ENCODE data around the gene HSPA4L.

HSPA4L gene

DNA sequence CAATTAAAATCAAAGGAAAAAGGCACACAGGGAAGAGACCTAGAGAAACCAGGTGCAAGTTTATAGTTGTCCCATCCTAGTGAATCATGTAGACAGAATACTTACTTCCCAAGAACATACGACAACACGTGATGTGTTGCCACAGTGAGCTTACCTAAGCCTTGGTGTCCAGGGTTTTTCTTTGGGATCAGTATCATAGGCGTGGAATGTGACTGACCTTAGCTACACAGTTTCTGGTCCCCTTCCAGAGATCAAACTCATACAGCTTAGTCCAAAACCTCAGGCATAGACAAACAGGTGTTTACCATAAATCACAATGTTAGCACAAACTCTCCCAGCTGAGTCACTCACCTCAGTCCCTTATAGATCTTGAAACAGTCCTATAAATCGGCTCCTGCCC is 34.2 kb upstream of the HSPA4L start:
- H3K27me3 ChIP-seq (ENCODE audit: insufficient read depth, low read depth, severe bottlenecking), result no peaks in the 10 kb centered on the region
- H3K4me3 ChIP-seq (ENCODE audit: low read depth, low read length), result no peak overlapping the region
- peaks cover 8% of the 10 kb centered on the region for H3K9me3 ChIP-seq (ENCODE audit: severe bottlenecking)
- DNase-seq, result no peak
- H3K36me3 ChIP-seq, result no peaks in the 10 kb centered on the region
- H3K27ac ChIP-seq, result no peak overlapping the region
- no peak for TF ChIP-seq CTCF (IDR thresholded peaks at IDR 0.05; ENCODE audit: low read depth, low read length)

DNA sequence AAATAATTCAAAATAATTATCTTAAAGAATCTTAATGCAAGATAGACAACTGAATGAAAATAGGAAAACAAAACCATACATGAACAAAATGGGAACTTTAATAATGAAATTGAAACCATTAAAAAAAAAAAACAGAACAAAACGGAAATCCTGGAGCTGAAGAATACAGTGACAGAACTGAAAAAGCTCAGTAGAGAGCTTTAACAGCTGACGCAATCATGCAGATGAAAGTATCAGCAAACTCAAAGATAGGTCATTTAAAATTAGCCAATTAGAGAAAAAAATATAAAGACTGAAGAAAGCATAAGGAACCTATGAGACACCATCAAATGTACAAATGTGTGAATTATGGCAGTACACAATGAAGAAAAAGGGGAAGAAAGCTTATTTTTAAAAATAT is 33.2 kb upstream of the HSPA4L start:
- TF ChIP-seq CTCF (IDR thresholded peaks at IDR 0.05; ENCODE audit: low read depth, low read length), result no peak
- Histone ChIP-seq H3K4me3 (ENCODE audit: low read depth, low read length) (no peak overlapping the region), H3K36me3 (no peaks in the 10 kb centered on the region), H3K9me3 (ENCODE audit: severe bottlenecking) (peaks cover 8% of the 10 kb centered on the region), H3K27ac (no peak overlapping the region), H3K27me3 (ENCODE audit: insufficient read depth, low read depth, severe bottlenecking) (no peaks in the 10 kb centered on the region)
- no peak for DNase-seq

DNA sequence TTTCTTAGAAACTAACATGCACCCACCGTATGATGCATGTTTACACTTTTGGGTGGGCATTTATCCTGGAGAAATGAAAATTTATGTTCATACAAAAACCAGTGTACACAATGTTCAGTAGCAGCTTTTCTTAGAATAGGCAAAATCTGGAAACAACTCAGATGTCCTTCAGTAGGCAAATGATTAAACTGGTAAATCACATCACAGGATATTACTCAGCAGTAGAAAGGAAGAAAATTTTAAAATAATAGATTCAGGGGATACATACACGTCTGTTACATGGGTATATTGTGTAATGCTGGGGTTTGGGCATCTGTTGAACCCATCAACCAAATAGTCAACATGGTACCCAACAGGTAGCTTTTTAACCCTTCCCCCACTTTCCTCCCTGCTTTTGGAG is 25.2 kb upstream of the HSPA4L start:
- Histone ChIP-seq H3K4me3 (ENCODE audit: low read depth, low read length) (no peak overlapping the region), H3K27me3 (ENCODE audit: insufficient read depth, low read depth, severe bottlenecking) (no peaks in the 10 kb centered on the region), H3K36me3 (no peaks in the 10 kb centered on the region), H3K9me3 (ENCODE audit: severe bottlenecking) (no peaks in the 10 kb centered on the region), H3K27ac (no peak overlapping the region)
- TF ChIP-seq CTCF (IDR thresholded peaks at IDR 0.05; ENCODE audit: low read depth, low read length), result no peak
- no peak for DNase-seq

GRCh38 chr4:127759228-127759820 is 22.8 kb upstream of the HSPA4L start:
- DNase-seq, result no peak
- Histone ChIP-seq H3K4me3 (ENCODE audit: low read depth, low read length) (no peak overlapping the region), H3K27ac (no peak overlapping the region), H3K9me3 (ENCODE audit: severe bottlenecking) (no peaks in the 10 kb centered on the region), H3K36me3 (no peaks in the 10 kb centered on the region), H3K27me3 (ENCODE audit: insufficient read depth, low read depth, severe bottlenecking) (no peaks in the 10 kb centered on the region)
- no peak for TF ChIP-seq CTCF (IDR thresholded peaks at IDR 0.05; ENCODE audit: low read depth, low read length)

DNA sequence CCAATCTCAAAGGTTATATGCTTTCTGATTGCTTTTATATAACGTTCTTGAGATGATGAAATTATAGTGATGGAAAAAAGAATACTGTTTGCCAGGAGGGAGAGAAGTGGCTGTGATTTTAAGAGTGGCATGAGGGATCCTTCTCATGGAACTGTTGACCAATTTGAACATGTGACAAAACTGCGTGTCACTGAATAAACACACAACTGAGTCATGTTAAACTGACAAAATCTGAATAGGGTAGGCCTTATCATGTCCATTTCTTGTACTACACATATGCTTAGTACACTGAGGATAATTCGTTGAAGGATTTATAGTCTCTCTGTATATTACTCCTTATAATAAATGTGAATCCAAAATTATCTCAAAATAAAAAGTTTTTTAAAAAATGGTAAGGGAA is 22.2 kb upstream of the HSPA4L start:
- no peaks in the 10 kb centered on the region for H3K27me3 ChIP-seq (ENCODE audit: insufficient read depth, low read depth, severe bottlenecking)

More for the DNA sequence above, 22.2 kb upstream of the HSPA4L start:
- DNase-seq, result no peak
- H3K9me3 ChIP-seq (ENCODE audit: severe bottlenecking), result no peaks in the 10 kb centered on the region
- no peak for TF ChIP-seq CTCF (IDR thresholded peaks at IDR 0.05; ENCODE audit: low read depth, low read length)
- no peak overlapping the region for H3K4me3 ChIP-seq (ENCODE audit: low read depth, low read length)
- H3K36me3 ChIP-seq, result no peaks in the 10 kb centered on the region
- H3K27ac ChIP-seq, result no peak overlapping the region
